Aorta (tissue), 5 donors: Measurements from ENCODE around the gene CSF1R. TPM values are rescaled to one million over a fixed set of nuclear protein-coding genes. Genes with fewer than 3 reads are reported as not detected.

Experiments used
- ATAC-seq: fragments of 200-7000 bp; cut with Tn5 transposase; one replicate; pipeline ENCODE4 v1.9.1; 2022; ENCODE audit warnings: moderate library complexity; ENCODE audit not compliant: low FRiP score
- DNase-seq, 2 donors: peaks; one replicate each; pipeline ENCODE4 v3.0.0-alpha.2; 2020
- H3K27ac ChIP-seq, 2 donors: one replicate each; pipeline ENCODE4 v1.5.1; 2013; ENCODE audit warnings: low read length in 2 of 2, mild to moderate bottlenecking in 2 of 2, moderate library complexity in 2 of 2, control low read depth in 1 of 2, inconsistent platforms in 1 of 2, low read depth in 1 of 2
- H3K27me3 ChIP-seq, 2 donors: one replicate each; pipeline ENCODE4 v1.6.1; 2013; ENCODE audit warnings: control low read depth in 1 of 2, low read length in 1 of 2, mild to moderate bottlenecking in 1 of 2, moderate library complexity in 1 of 2; ENCODE audit not compliant: insufficient read depth in 2 of 2, control insufficient read depth in 1 of 2
- H3K36me3 ChIP-seq, 2 donors: one replicate each; pipeline ENCODE4 v1.6.1; 2013; ENCODE audit warnings: control low read depth in 1 of 2, low read length in 1 of 2, mild to moderate bottlenecking in 1 of 2; ENCODE audit not compliant: insufficient read depth in 2 of 2, control insufficient read depth in 1 of 2
- H3K4me1 ChIP-seq, 2 donors: one replicate each; pipeline ENCODE4 v1.6.1; 2013; ENCODE audit warnings: low read length in 2 of 2, control low read depth in 1 of 2, mild to moderate bottlenecking in 1 of 2, moderate library complexity in 1 of 2; ENCODE audit not compliant: insufficient read depth in 2 of 2, control insufficient read depth in 1 of 2
- H3K4me3 ChIP-seq, 2 donors: one replicate each; pipeline ENCODE4 v1.5.1; 2013; ENCODE audit warnings: low read length in 2 of 2, control low read depth in 1 of 2, mild to moderate bottlenecking in 1 of 2
- H3K9me3 ChIP-seq: one replicate; pipeline ENCODE4 v1.6.1; 2013; ENCODE audit warnings: mild to moderate bottlenecking, low read length; ENCODE audit not compliant: control insufficient read depth
- WGBS, 2 donors: extraction: QIAGEN DNeasy Blood & Tissue Kit; methylation state at CpG; one replicate each; pipeline ENCODE4 v1.1.7; 2013; 5-methylcytosine and 5-hydroxymethylcytosine counted together
- intact Hi-C, 2 donors: fragments of 100-400 bp; cut with DNase I; formaldehyde crosslinking; loops; one replicate each; pipeline versions ENCODE4 v1.14.2 to v1.15.0; 2022
- polyA plus RNA-seq, 2 donors: library from polyadenylated mRNA; stranded (reverse); fragments of 200-250 nt; gene quantifications; one replicate each; pipeline ENCODE4 v1.2.3, GENCODE V29; 2013
- total RNA-seq, 2 donors: library from RNA; stranded (reverse); fragmentation: NEBNext Ultra II Directional; extraction: Animal tissue kit (Norgen Biotek cat#: 25700); gene quantifications; one replicate each; pipeline ENCODE4 v1.2.1, GENCODE V29; 2021
- donor health status: healthy with polysubstance abuse.
- donor health status: Bipolar disorder and iron deficiency.
- donor health status: DM: no; HTN: no; CAD: no.
- donor health status: DM: no; HTN: no; CAD: no.
- donor health status: DM: yes; HTN: yes; CAD: no.

Gene CSF1R
- total and polyA plus RNA-seq, 4 donors = 3.4 to 125 (median 25.2) TPM

GRCh38 chr5:150065346-150065745, 21.0 kb downstream of the CSF1R start:
- DNase-seq = peak in 1 of 2 donors; percentile 83
- intact Hi-C loops = no loop called here

GRCh38 chr5:150064681-150065220, 21.6 kb downstream of the CSF1R start:
- WGBS, 2 donors = 86 to 93% methylated on average over 7 of the region's 7 CpGs
- Histone ChIP-seq H3K4me1 (no peaks in the 10 kb centered on the region), H3K9me3 (no peaks in the 10 kb centered on the region), H3K4me3 (no peak overlapping the region), H3K27ac (no peak overlapping the region), H3K27me3 (no peaks in the 10 kb centered on the region), H3K36me3 (no peaks in the 10 kb centered on the region)
- no peak for ATAC-seq
- DNase-seq = no peak
- intact Hi-C loops = no loop called here

More at GRCh38 chr5:150065346-150065745, 21.0 kb downstream of the CSF1R start:
- WGBS, 2 donors = 73 to 80% methylated on average over 6 of the region's 6 CpGs
- Histone ChIP-seq H3K27me3 (no peaks in the 10 kb centered on the region), H3K4me3 (no peak overlapping the region), H3K4me1 (no peaks in the 10 kb centered on the region), H3K27ac (no peak overlapping the region), H3K36me3 (no peaks in the 10 kb centered on the region), H3K9me3 (no peaks in the 10 kb centered on the region)
- peak; percentile 49 for ATAC-seq

- Histone ChIP-seq H3K4me1 (no peaks in the 10 kb centered on the region), H3K27ac (no peak overlapping the region), H3K9me3 (no peaks in the 10 kb centered on the region), H3K4me3 (no peak overlapping the region), H3K27me3 (no peaks in the 10 kb centered on the region), H3K36me3 (no peaks in the 10 kb centered on the region)
- DNase-seq = no peak
- intact Hi-C loops = no loop called here
- ATAC-seq = no peak
- WGBS, 2 donors = 84% methylated on average over 5 of the region's 5 CpGs
Observed at GRCh38 chr5:150063638-150064037, 22.7 kb downstream of the CSF1R start.

GRCh38 chr5:150062216-150062922, 24.0 kb downstream of the CSF1R start:
- H3K27ac ChIP-seq = no peak overlapping the region
- no peaks in the 10 kb centered on the region for H3K27me3 ChIP-seq
- no peak overlapping the region for H3K4me3 ChIP-seq
- H3K9me3 ChIP-seq = no peaks in the 10 kb centered on the region
- no peak for DNase-seq
- no peak for ATAC-seq
- WGBS, 2 donors = 91 to 94% methylated on average over 2 of the region's 2 CpGs
- intact Hi-C loops = no loop called here
- H3K4me1 ChIP-seq = no peaks in the 10 kb centered on the region
- no peaks in the 10 kb centered on the region for H3K36me3 ChIP-seq

GRCh38 chr5:150061538-150061995, 24.8 kb downstream of the CSF1R start:
- no peak for ATAC-seq
- no peak for DNase-seq
- Histone ChIP-seq H3K27me3 (no peaks in the 10 kb centered on the region), H3K36me3 (no peaks in the 10 kb centered on the region), H3K4me3 (no peak overlapping the region), H3K9me3 (no peaks in the 10 kb centered on the region), H3K27ac (no peak overlapping the region), H3K4me1 (no peaks in the 10 kb centered on the region)
- intact Hi-C loops = no loop called here
- WGBS, 2 donors = 90 to 93% methylated on average over 12 of the region's 12 CpGs

GRCh38 chr5:150060471-150060870, 25.9 kb downstream of the CSF1R start:
- WGBS, 2 donors = 80 to 86% methylated on average over 7 of the region's 7 CpGs
- intact Hi-C loops = no loop called here
- DNase-seq (no peak), ATAC-seq (no peak)
- Histone ChIP-seq H3K27ac (no peak overlapping the region), H3K27me3 (no peaks in the 10 kb centered on the region), H3K9me3 (no peaks in the 10 kb centered on the region), H3K36me3 (no peaks in the 10 kb centered on the region), H3K4me1 (no peaks in the 10 kb centered on the region), H3K4me3 (no peak overlapping the region)

GRCh38 chr5:150059623-150060022, 26.7 kb downstream of the CSF1R start:
- H3K36me3 ChIP-seq = no peaks in the 10 kb centered on the region
- no peak overlapping the region for H3K27ac ChIP-seq
- no peak for DNase-seq
- no peaks in the 10 kb centered on the region for H3K4me1 ChIP-seq
- H3K4me3 ChIP-seq = no peak overlapping the region
- no peaks in the 10 kb centered on the region for H3K9me3 ChIP-seq
- WGBS, 2 donors = 85 to 88% methylated on average over 11 of the region's 11 CpGs
- ATAC-seq = no peak
- intact Hi-C loops = no loop called here
- H3K27me3 ChIP-seq = no peaks in the 10 kb centered on the region

- DNase-seq = no peak
Observed at GRCh38 chr5:150058480-150059126, 27.8 kb downstream of the CSF1R start.

GRCh38 chr5:150057996-150058395, 28.4 kb downstream of the CSF1R start:
- WGBS, 2 donors = 65 to 67% methylated on average over 5 of the region's 5 CpGs
- H3K36me3 ChIP-seq = no peaks in the 10 kb centered on the region
- intact Hi-C loops = no loop called here
- H3K27me3 ChIP-seq = no peaks in the 10 kb centered on the region
- ATAC-seq (no peak), DNase-seq (no peak)
- H3K9me3 ChIP-seq = no peaks in the 10 kb centered on the region
- no peaks in the 10 kb centered on the region for H3K4me1 ChIP-seq
- no peak overlapping the region for H3K4me3 ChIP-seq
- H3K27ac ChIP-seq = no peak overlapping the region

More at GRCh38 chr5:150058480-150059126, 27.8 kb downstream of the CSF1R start:
- ATAC-seq = peak; percentile 5
- Histone ChIP-seq H3K9me3 (no peaks in the 10 kb centered on the region), H3K27ac (no peak overlapping the region), H3K4me3 (no peak overlapping the region), H3K27me3 (no peaks in the 10 kb centered on the region), H3K36me3 (no peaks in the 10 kb centered on the region), H3K4me1 (no peaks in the 10 kb centered on the region)
- WGBS, 2 donors = 90 to 93% methylated on average over 6 of the region's 6 CpGs
- intact Hi-C loops = no loop called here
